Mucosa of descending colon (tissue), 3 donors: ENCODE measurements around the gene ALG11. TPM values are rescaled to one million over a fixed set of nuclear protein-coding genes. Genes with fewer than 3 reads are reported as not detected.
A peak's percentile ranks its signal among the peaks of the same experiment; 100 is the strongest.

ENCODE experiments used
- ATAC-seq: fragments of 200-7000 bp; cut with Tn5 transposase; one replicate; pipeline ENCODE4 v1.9.1; 2020; ENCODE audit warnings: mild to moderate bottlenecking, moderate library complexity
- DNase-seq, 3 donors: peaks; one replicate each; pipeline ENCODE4 v3.0.0-alpha.2; 2020
- H3K36me3 ChIP-seq: fragments of 200-600 bp; one replicate; pipeline ENCODE4 v1.8.0; 2021; ENCODE audit warnings: low read depth, mild to moderate bottlenecking
- H3K4me1 ChIP-seq: fragments of 200-600 bp; one replicate; pipeline ENCODE4 v1.8.0; 2021; ENCODE audit warnings: low read depth, mild to moderate bottlenecking
- H3K4me3 ChIP-seq: fragments of 200-600 bp; one replicate; pipeline ENCODE4 v1.8.0; 2021; ENCODE audit warnings: mild to moderate bottlenecking
- H3K9me3 ChIP-seq: fragments of 200-600 bp; one replicate; pipeline ENCODE4 v1.8.0; 2021; ENCODE audit warnings: mild to moderate bottlenecking
- CTCF ChIP-seq: fragments of 200-600 bp; IDR thresholded peaks from one replicate; pipeline ENCODE4 v1.8.0; 2022; ENCODE audit warnings: antibody characterized with exemption, mild to moderate bottlenecking
- intact Hi-C, 2 donors: fragments of 100-400 bp; cut with DNase I in 1 of 2; cut with micrococcal nuclease in 1 of 2; formaldehyde crosslinking; loops; one replicate each; pipeline versions ENCODE4 v1.11.0 to v1.11.1; 2022; cut with DNase I, micrococcal nuclease
- long read RNA-seq, 2 donors: library from polyadenylated mRNA; unstranded; transcript quantifications; one replicate each; pipeline ENCODE4 v2.0.0, GENCODE V29; 2019 to 2021
- total RNA-seq, 3 donors: library from RNA; stranded (reverse); fragmentation: NEBNext Ultra II Directional in 2 of 3; extraction: Animal tissue kit (Norgen Biotek cat#: 25700) in 2 of 3; gene quantifications; one replicate each; pipeline versions ENCODE4 v1.2.1 to v1.2.4, GENCODE V29; 2021 to 2023
- donor health status: DM: no; HTN: no; CAD: no; lungs with moderate emphysema.
- donor health status: DM: no; HTN: no; CAD: no.
- donor health status: DM: no; HTN: yes; CAD: no.

ALG11 gene
- 10 to 100 TPM; 34.3 to 43.3 (median 38.6) TPM for total RNA-seq
- long read RNA-seq, donor 1, full-length matches to known transcripts = 19 of 31 reads
- long read RNA-seq, donor 1, partial matches to known transcripts = 8 of 31 reads
- long read RNA-seq, donor 1, other reads (novel, unspliced or antisense) = 4 of 31 reads
- long read RNA-seq, donor 2, transcript ALG11-202 (4 exons, 2,558 nt) = major isoform, 20 of 35 reads
- long read RNA-seq, donor 2, partial matches to known transcripts = 2 of 35 reads
- long read RNA-seq, donor 2, other reads (novel, unspliced or antisense) = 10 of 35 reads

GRCh38 chr13:52011632-52012511 is at the start of gene ALG11:
Gene ALG11 (plus strand): TSS chr13:52012398. CDS start chr13:52012419, 21 bp downstream.
- intact Hi-C loops = no loop called here
- no peaks in the 10 kb centered on the region for H3K36me3 ChIP-seq
- H3K4me3 ChIP-seq = peak within 1 kb of the TSS; percentile 77
- TF ChIP-seq CTCF = no peak
- H3K9me3 ChIP-seq = no peaks in the 10 kb centered on the region
- peak; percentile 99 to 100 (median 100) for DNase-seq
- ATAC-seq = peak; percentile 100
- H3K4me1 ChIP-seq = peaks cover 14% of the 10 kb centered on the region

GRCh38 chr13:51966186-51966585 is 46.0 kb upstream of the ALG11 start:
- H3K9me3 ChIP-seq = no peaks in the 10 kb centered on the region
- H3K4me3 ChIP-seq = no peak overlapping the region
- intact Hi-C loops = no loop called here
- no peak for DNase-seq
- peaks cover 3% of the 10 kb centered on the region for H3K4me1 ChIP-seq
- H3K36me3 ChIP-seq = peaks cover 3% of the 10 kb centered on the region
- ATAC-seq = no peak
- TF ChIP-seq CTCF = no peak

- ATAC-seq (no peak), DNase-seq (no peak)
- Histone ChIP-seq H3K4me3 (no peak overlapping the region), H3K4me1 (peaks cover 3% of the 10 kb centered on the region), H3K9me3 (no peaks in the 10 kb centered on the region), H3K36me3 (peaks cover 3% of the 10 kb centered on the region)
- no peak for TF ChIP-seq CTCF
- intact Hi-C loops = no loop called here
These were observed 44.4 kb upstream of the ALG11 start for GRCh38 chr13:51967482-51968446.

GRCh38 chr13:51970349-51970748 is 41.8 kb upstream of the ALG11 start:
- DNase-seq = no peak
- Histone ChIP-seq H3K9me3 (no peaks in the 10 kb centered on the region), H3K4me3 (no peak overlapping the region), H3K4me1 (peaks cover 3% of the 10 kb centered on the region), H3K36me3 (peaks cover 3% of the 10 kb centered on the region)
- intact Hi-C loops = no loop called here
- no peak for TF ChIP-seq CTCF
- ATAC-seq = peak; percentile 41
